ENCODE results near the gene FRMPD2.
A peak's percentile ranks its signal among the peaks of the same experiment; 100 is the strongest.

FRMPD2 gene

GRCh38 chr10:48274636-48275035 is at the start of gene FRMPD2:
Gene FRMPD2, minus strand, starts transcription at chr10:48274696. Its CDS starts 129 bp downstream, at chr10:48274567.
- no peak for FAIRE-seq

GRCh38 chr10:48322017-48322416 is 47.5 kb upstream of the FRMPD2 start:
- no peak for FAIRE-seq

- FAIRE-seq = no peak
These were observed 43.0 kb upstream of the FRMPD2 start for GRCh38 chr10:48317321-48317990.

GRCh38 chr10:48316236-48316635 is 41.7 kb upstream of the FRMPD2 start:
- FAIRE-seq = no peak

- FAIRE-seq = no peak
These were observed 39.6 kb upstream of the FRMPD2 start for GRCh38 chr10:48314107-48314506.

- peak; percentile 77 for FAIRE-seq
These were observed 35.3 kb upstream of the FRMPD2 start for GRCh38 chr10:48309711-48310226.

- FAIRE-seq = no peak
These were observed 33.2 kb upstream of the FRMPD2 start for GRCh38 chr10:48307711-48308018.

GRCh38 chr10:48306870-48307710 is 32.6 kb upstream of the FRMPD2 start:
- no peak for FAIRE-seq

- no peak for FAIRE-seq
These were observed 31.9 kb upstream of the FRMPD2 start, which contains the start of gene MAPK8 for GRCh38 chr10:48306265-48306869. Gene MAPK8, plus strand, starts transcription at chr10:48306677. Its CDS starts 94,984 bp downstream, at chr10:48401661.

GRCh38 chr10:48305905-48306264 is 31.4 kb upstream of the FRMPD2 start:
- no peak for FAIRE-seq

GRCh38 chr10:48302515-48303476 is 28.3 kb upstream of the FRMPD2 start:
- no peak for FAIRE-seq

GRCh38 chr10:48300556-48300955 is 26.1 kb upstream of the FRMPD2 start:
- no peak for FAIRE-seq

- no peak for FAIRE-seq
These were observed 25.2 kb upstream of the FRMPD2 start for GRCh38 chr10:48299692-48300091.

GRCh38 chr10:48299066-48299465 is 24.6 kb upstream of the FRMPD2 start:
- no peak for FAIRE-seq

- FAIRE-seq = no peak
These were observed 22.1 kb upstream of the FRMPD2 start for GRCh38 chr10:48296576-48297098.

- no peak for FAIRE-seq
These were observed 19.9 kb upstream of the FRMPD2 start for GRCh38 chr10:48294431-48294830.

GRCh38 chr10:48292616-48293015 is 18.1 kb upstream of the FRMPD2 start:
- no peak for FAIRE-seq

GRCh38 chr10:48291190-48291589 is 16.7 kb upstream of the FRMPD2 start:
- no peak for FAIRE-seq

GRCh38 chr10:48290286-48290685 is 15.8 kb upstream of the FRMPD2 start:
- FAIRE-seq = no peak

- FAIRE-seq = no peak
These were observed 15.2 kb upstream of the FRMPD2 start for GRCh38 chr10:48289501-48290238.

- FAIRE-seq = no peak
These were observed 14.2 kb upstream of the FRMPD2 start for GRCh38 chr10:48288661-48289060.

Measured in G401.6 (cell line).